Cardiac septum (tissue), 1 donor: ENCODE measurements around the gene DEGS2. TPM values are rescaled to one million over a fixed set of nuclear protein-coding genes. Genes with fewer than 3 reads are reported as not detected.
"Not testable (repeated sequence)": the region's sequence is repeated elsewhere in the genome, so short reads cannot be mapped to it uniquely, and the experiment has no call there.

Experiments used
- DNase-seq: peaks from one replicate; pipeline ENCODE4 v3.0.0-alpha.2; 2020; ENCODE audit warnings: low spot score
- intact Hi-C: fragments of 100-400 bp; cut with DNase I; formaldehyde crosslinking; loops from one replicate; pipeline ENCODE4 v1.14.0; 2022
- long read RNA-seq: library from polyadenylated mRNA; unstranded; transcript quantifications from one replicate; pipeline ENCODE4 v2.0.0, GENCODE V29; 2021
- total RNA-seq: library from RNA; stranded (reverse); fragmentation: NEBNext Ultra II Directional; extraction: Animal tissue kit (Norgen Biotek cat#: 25700); gene quantifications from one replicate; pipeline ENCODE4 v1.2.1, GENCODE V29; 2021
- donor health status: DM: no; HTN: no; CAD: no.

The DEGS2 gene
- total RNA-seq, result not detected
- long read RNA-seq, result 0 reads

DNA sequence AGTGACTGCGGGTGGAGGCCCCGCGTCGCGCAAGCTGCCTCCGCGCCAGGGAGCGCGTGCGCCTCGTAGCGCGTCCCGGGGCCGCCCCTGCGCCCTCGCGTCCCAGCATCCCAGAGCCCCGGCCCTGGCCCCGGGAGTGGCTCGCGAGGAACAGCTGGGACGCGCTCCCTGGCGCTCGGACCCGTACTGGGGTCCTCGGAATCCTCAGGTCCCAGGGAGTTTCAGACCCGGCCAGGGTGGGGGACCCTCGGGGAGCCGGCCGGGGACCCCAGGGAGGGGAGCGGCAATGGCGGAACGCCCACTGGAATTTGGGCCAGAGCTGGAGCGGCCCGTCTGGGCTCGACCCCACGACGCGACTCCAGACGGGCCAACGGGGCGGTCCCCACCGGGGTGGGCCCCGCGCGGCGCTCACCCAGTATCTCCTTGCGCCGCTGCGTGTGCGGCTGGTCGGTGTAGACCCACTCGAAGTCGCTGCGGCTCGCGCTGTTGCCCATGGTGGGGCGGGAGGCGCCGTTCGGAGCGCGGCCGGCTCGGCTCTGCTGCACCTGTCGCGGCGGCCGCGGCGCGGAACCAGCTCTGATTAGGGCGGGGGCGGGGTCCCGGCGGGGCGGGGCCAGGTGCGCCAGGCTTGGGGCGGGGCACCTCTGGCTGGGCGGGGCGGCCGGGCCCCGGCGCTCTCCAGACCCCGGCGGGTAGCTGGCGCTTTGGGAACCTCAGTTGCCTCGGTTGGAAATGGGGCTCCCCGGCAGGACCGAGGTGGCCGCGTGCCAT is at the start of gene DEGS2:
DEGS2 (minus strand) TSS at position 552 of the 771 bp plus-strand sequence; CDS start at position 494, 58 bp downstream.
- intact Hi-C loops, result no loop called here
- no peak for DNase-seq

DNA sequence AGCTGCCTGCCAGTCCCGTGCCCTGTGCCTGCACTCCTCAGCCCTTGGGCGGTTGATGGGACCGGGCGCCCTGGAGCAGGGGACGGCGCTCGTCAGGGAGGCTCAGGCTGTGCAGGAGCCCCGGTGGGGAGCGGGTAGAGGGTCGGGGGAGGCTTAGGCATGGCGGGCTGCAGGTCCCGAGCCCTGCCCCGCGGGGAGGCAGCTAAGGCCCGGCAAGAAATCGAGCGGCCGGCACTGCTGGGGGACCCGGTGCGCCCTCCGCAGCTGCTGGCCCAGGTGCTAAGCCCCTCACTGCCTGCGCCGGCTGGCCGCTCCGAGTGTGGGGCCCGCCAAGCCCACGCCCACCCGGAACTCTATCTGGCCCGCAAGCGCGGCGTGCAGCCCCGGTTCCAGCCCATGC is 48.7 kb upstream of the DEGS2 start:
- DNase-seq, result not testable (repeated sequence)

DNA sequence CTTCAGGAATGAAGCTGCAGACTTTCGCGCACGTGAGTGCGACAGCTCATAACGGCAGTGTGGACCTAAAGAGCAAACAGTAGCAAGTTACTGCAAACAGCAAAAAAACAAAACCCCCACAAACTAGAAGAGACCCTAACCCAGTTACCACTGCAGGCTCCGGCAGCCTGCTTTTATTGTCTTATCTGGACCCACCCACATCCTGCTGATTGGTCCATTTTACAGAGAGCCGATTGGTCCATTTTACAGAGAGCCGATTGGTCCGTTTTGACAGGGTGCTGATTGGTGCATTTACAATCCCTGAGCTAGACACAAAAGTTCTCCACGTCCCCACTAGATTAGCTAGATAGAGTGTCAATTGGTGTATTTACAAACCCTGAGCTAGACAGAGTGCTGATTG is 48.1 kb upstream of the DEGS2 start:
- intact Hi-C loops, DNase-seq: not testable (repeated sequence)

More for the DNA sequence above, 48.7 kb upstream of the DEGS2 start:
- intact Hi-C loops, result not testable (repeated sequence)

DNA sequence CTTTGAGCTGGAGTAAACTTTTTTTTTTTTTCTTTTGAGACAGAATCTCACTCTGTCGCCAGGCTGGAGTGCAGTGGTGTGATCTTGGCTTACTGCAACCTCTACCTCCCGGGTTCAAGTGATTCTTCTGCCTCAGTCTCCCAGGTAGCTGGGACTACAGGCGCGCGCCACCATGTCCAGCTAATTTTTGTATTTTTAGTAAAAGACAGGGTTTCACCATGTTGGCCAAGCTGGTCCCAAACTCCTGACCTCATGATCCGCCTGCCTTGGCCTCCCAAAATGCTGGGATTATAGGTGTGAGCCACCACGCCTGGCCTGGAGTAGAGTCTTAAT is 45.4 kb upstream of the DEGS2 start:
- DNase-seq, result not testable (repeated sequence)

DNA sequence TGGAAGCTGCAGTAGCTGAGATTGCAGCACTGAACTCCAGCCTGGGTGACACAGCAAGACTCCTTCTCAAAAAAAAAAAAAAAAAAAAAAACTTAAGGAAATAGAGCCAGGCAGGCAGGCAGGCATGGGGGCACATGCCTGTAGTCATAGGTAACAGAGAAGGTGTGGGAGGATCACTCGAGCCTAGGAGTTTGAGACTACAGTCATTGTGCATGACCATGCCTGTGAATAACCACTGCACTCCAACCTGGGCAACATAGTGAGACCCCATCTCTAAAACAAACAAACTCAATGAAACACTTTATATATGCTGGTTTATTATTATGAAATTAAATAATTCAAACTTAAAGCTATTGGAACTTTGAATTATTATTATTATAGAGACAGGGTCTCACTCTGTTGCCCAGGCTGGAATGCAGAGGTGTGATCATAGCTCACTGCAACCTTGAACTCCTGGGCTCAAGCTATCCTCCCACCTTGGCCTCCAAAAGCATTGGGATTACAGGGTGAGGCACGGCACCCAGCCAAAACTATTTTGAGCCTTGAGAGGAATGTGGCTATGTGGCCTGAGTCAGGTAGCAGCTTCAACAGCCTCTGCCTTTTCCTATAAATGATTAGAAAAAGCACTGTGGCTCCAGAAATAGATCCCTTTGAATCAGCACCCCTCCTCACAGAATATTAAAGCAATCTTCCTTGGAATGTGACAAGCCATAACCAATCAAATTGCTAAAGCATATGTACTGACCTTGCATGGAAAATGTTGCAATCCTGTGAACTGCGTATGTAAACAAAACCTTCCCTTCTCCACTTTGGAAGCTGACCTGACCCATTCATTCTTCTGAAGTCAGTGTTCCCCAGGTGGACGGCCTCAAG is 44.8 kb upstream of the DEGS2 start:
- intact Hi-C loops, result no loop called here
- no peak for DNase-seq

More for the DNA sequence above, 45.4 kb upstream of the DEGS2 start:
- intact Hi-C loops, result not testable (repeated sequence)

DNA sequence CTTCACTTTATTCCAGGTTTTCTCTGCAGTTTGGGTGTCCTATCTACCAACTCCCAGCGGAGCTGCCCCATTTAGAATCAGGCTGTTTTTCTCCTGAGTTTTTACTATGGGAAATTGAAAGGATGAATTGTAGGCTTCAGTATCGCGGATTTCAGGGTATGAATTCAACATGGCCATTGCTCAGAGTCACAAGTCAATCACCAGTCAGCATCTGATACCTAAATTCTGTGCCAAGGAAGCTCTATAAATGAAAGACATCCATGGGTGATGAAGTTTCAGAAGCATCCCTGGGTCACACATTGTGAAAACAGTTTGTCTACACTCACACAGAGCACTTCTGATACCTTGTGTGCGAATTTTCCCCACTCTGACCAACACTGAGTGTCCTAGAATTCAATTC is 43.7 kb upstream of the DEGS2 start:
- intact Hi-C loops, result no loop called here
- DNase-seq, result no peak

DNA sequence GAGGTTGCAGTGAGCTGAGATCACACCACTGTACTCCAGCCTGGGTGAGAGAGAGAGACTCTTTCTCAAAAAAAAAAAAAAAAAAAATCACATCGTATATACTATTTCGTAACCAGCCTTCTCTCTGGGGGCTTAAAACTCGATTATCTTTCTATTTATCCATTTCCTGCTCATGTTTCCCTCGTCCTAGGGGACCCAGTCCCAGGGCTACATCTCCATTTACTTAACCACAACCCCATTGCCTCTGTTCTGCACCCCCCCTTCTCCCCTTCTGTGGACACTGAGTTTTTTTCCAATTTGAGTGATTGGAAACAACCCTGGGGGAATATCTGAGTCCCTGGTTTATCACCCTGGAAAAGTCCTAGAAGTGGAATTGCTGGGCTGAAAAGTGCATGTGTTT is 43.3 kb upstream of the DEGS2 start:
- no peak for DNase-seq
- intact Hi-C loops, result no loop called here

DNA sequence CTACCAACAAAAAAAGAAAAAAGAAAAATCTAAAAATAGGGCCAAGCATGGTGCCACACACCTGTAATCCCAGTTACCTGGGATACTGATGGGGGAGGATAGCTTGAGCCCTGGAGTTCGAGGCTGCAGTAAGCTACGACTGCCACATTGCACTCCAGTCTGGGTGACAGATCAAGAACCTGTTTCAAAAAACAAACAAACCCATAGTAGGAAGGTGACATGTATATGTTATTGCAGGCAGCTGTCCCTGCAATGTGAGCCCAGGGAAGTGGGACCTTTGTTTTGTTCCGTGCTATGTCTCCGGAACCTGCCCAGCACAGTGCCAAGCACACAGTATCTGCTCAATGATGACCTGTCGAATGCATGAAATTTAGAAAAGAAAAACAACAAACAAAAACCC is 42.3 kb upstream of the DEGS2 start:
- intact Hi-C loops, result no loop called here
- DNase-seq, result no peak

DNA sequence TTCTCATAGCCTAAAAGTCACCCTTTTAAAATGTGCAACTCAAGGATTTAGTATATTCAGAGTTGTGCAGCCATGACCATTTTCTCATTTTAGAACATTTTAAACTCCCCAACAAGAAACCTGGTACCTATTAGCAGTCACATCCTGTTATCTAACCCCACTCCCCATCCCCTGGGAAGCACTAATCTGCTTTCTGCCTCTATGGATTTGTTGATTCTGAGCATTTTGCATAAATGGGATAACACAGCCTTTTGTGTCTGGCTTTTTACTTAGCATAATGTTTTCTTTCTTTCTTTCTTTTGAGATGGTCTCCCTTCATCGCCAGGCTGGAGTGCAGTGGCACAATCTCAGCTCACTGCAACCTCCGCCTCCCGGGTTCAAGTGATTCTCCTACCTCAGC is 40.9 kb upstream of the DEGS2 start:
- no peak for DNase-seq
- intact Hi-C loops, result no loop called here

DNA sequence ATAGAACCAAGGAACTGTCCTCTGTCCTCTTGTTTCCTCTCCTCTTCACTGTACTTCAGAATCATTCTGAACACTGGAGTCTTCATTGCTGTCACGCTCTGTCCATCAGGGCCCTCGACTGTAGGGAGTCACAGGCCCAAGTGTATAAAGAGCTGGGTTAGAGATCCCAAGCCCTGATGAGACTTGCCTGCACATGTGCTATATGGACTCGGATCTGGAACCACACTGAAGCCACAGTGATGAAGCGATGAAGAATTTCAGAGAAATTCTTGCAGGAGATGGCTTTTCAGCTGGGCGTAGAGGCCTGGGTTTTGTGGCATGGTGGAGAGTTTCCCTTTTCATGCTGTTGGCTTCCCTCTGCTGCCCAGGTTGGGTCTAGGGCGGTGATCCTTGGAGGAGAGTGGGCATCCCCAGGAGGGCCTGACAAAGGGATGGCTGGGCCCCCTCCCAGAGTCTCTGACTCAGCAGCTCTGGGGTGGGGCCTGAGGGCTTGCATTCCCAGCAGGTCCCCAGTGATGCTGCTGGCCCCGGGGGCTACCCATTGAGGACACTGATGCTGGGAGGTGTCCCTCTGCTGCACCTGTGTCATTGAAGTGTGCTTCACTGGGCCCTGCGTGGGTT is 39.9 kb upstream of the DEGS2 start:
- no peak for DNase-seq
- intact Hi-C loops, result no loop called here

DNA sequence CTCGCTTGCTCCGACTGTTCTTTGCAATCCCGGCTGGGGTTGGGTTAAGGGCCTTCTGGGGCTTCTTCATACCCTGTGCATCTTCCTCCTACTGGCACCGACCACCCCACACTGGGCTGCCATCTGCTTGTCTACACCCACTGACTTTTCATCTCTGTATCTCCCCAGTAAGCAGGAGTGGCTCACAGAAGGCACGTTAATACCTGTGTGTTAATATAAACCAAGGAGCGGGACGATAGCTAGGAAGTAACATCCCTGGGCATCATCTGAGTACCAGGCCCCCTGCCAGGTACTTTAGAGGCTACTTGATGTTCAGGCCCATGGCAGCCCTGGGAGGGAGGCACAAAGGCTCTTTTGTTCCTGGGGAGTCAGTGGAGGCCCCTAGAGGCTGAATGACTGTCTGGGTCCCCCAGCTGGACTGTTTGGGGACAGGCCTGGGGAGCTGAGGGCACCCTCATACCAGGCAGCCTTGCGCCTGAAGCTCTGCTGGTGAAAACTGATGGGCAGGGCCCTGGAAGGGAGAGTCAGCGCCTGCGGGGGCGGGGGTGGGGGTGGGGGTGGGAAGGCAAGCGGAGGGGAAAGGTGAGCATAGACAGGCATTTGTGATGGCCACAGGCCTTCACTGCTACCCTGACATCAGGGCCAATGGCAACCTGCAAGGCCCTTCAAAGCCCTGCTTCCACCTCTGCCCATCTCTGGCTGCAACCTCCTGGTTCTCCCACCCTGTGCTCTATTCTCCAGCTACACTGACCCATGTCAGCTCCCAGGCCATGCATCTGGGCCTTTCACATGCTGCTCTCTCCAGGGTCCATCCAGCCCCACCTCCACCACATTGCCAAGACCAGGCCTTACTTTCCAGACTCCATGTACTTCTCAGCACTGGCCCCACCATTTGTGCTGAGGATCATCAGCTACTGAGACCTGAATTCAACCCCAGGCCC is 34.2 kb upstream of the DEGS2 start:
- intact Hi-C loops, result loop anchor here (2.0 to 5.0 kb wide), 2 partner anchors 51 to 85 kb away; no protein-coding TSS in a partner anchor
- DNase-seq, result no peak

DNA sequence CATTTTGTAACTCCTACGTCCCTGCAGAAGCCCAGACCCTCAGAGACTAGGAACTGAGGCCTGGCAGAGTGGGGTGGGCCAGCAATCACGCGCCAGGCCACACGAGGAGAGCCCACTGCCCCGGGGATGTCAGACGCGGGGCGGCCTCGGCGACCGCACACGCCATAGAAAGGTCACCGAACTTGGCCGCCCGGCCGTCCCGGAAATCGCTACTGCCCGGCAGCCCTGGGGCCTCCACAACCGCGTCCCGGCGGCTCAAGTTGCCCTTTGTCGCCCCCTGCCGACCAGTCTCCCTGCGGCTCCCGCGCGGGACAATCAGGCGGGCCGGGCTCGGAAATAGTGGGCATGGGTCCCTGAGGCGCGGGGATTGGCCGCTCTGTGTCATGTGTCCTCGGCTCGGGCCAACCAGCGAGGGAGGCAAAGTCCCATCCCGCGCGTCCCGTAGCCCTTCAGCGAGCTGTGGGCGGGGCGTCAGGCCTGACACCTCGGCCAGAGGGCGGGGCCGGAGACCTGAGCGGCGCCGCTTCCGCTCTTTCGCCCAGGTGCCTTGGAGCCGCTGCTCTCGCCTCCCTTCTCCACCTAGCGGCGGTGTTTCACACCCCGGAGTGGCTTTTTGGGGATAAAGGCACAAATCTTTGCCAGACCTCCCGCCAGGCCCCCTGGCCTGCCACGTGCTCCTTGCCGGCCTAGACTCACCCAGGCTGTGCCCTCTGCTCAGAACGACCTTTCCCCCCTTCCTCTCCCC is 33.4 kb upstream of the DEGS2 start:
- DNase-seq, result peak; percentile 100
- intact Hi-C loops, result loop anchor here (1.0 to 5.0 kb wide), 4 partner anchors 21 to 211 kb away; no protein-coding TSS in a partner anchor

DNA sequence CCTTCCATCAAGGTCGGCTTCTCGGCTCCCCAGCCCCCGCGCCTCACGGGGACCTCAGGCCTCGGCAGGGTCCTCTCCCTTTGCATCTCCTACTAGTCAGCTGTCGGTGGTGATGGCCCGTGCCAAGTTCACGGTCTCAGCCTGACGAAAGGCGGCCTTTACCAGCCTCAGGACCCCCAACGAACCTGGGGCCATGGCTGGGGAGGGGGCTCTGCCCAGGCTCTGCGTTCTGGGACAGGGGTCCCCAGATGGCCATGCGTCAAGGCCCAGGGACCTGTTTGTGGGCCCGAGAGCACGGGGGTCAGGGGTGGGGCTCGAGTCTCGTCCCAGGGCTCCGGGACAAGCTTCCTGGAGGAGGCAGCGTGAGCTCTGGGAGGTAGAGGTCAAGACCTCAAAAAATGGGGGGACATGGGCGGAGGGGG is 32.8 kb upstream of the DEGS2 start:
- intact Hi-C loops, result loop anchor here (1.0 to 5.0 kb wide), 4 partner anchors 22 to 210 kb away; no protein-coding TSS in a partner anchor
- no peak for DNase-seq

DNA sequence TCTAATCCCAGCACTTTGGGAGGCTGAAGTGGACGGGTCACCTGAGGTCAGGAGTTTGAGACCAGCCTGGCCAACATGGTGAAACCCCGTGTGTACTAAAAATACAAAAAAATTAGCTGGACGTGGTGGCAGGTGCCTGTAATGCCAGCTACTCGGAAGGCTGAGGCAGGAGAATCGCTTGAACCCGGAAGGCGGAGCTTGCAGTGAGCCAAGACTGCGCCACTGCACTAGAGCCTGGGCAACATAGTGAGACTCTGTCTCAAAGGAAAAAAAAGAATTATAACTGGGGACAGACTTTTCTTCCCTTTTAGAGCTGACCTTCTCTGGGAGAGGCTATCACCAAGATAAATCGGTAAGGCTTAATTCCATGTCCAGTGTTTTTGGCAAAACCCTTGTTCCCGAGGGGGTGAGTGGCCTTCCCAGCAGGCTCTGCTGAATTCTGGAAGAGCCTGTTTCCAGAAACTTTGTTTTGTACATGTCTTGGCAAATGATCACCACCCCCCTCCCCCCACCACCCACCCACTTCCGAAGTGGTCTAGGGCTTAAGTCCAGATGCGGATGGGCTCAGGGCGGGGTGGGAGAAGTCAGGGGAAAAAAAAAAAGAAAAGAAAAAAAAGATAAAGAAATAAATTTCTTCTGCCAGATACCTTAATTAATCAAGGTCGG is 32.3 kb upstream of the DEGS2 start:
- intact Hi-C loops, result loop anchor here (1.0 to 5.0 kb wide), 4 partner anchors 23 to 209 kb away; no protein-coding TSS in a partner anchor
- DNase-seq, result no peak

DNA sequence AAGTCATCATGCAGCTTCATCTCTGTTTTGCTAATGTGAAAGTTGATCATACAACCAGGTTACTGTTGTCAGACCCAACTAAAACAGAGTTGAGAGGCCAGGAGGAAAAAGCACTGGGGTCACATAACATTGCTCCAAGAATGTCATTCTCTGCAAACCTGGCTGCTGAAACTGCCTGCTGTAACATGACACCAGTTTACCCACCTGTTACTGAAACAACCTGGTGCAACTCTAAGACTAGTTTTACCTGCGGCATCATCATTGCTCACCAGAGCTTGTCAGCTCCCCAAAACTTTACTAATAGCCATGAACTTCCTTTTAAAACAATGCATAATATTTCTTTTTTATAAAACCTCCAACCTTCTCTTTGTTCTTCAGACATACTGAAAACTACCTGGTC is 30.7 kb upstream of the DEGS2 start:
- no peak for DNase-seq
- intact Hi-C loops, result loop anchor here (5.0 kb wide), 1 partner anchor 48 kb away; no protein-coding TSS in a partner anchor

DNA sequence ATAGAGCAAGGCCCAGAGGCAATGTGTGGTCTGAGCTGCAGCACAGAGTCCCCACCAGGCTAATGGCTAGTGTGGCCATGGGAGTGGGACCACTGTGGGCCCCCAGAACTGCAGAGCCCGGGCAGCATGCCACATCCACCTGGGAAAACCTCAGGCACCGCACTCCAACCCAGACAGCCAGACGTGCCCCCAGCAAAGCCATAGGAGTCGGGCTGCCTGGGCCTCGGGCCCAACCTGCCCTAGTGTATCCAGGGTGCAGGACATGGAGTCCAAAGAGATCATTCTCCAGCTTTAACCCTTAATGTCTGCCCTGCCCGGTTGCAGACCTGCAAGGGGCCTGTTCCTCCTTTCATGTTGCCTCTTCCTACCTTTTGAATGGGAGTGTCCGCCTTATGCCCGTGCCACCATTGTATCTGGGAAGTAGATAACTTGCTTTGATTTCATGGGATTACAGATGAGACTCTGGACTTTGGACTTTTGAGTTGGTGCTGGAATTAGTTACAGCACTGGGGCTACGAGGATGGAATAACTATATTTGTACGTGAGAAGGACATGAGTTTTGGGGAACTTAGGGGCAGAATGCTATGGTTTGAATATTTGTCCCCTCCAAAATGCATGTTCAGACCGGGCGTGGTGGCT is 29.1 kb upstream of the DEGS2 start:
- intact Hi-C loops, result no loop called here
- DNase-seq, result no peak

DNA sequence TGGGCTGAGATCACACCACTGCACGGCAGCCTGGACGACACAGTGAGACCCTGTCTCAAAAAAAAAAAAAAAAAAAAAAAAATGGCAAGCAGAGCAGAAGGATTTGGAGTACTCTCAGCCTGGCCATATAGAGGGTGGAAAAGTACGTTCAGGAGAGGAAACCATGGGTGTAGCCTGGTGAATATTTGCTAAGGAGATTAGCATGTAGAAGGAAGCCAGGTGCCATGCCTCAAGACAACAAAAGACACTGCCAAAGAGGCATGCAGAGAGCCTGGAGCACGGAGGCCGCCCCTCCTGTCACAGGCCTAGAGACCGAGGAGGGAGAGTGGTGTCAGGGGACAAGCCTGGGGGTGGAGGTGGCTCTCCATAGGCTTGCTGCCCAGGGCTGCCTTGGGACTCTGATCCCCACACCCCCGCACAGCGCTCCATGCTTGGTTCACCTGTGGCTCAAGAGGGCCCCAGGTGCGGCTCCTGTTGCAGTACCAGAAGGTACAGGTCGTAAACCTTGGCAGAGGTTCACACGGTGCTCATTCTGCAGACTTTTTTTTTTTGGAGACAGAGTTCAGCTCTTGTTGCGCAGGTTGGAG is 27.9 kb upstream of the DEGS2 start:
- DNase-seq, result no peak
- intact Hi-C loops, result no loop called here
